Measurements from ENCODE around the gene MYO3B. TPM values are rescaled to one million over a fixed set of nuclear protein-coding genes. Genes with fewer than 3 reads are reported as not detected.
A peak's percentile ranks its signal among the peaks of the same experiment; 100 is the strongest.
"Not testable (repeated sequence)": the region's sequence is repeated elsewhere in the genome, so short reads cannot be mapped to it uniquely, and the experiment has no call there.

MYO3B gene
- total RNA-seq, 1 donor from 2014 or later: 9.1 TPM

DNA sequence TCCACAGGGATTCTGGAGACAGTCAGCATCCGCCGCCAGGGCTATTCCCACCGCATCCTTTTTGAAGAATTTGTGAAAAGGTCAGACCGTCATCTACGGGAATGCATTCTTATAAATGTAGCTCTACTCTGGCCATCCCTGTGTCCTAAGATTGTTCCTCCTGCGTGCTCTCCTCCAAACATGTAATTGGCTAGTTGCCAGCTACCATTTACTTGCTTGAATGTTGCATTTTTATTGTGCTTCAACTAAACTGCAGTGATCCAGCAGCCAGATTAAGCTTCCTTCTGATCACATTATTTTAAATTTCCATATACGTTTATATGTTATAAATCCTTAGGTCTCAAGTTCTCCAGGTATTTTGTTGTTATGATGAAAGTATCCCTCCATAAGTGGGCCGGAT, 288.7 kb downstream of the MYO3B start:
- DNase-seq (ENCODE audit: low spot score in 2 of 2, unreplicated experiment in 2 of 2): no peak
- Mint-ChIP-seq H3K36me3 (peaks cover 7% of the 10 kb centered on the region), H3K4me3 (no peak overlapping the region), H3K27me3 (ENCODE audit: low read depth) (no peaks in the 10 kb centered on the region), H3K4me1 (peaks cover 20% of the 10 kb centered on the region), H3K27ac (no peak overlapping the region), H3K9me3 (peaks cover 7% of the 10 kb centered on the region)
- TF ChIP-seq CTCF (IDR thresholded peaks at IDR 0.05; ENCODE audit: unreplicated experiment): no peak

DNA sequence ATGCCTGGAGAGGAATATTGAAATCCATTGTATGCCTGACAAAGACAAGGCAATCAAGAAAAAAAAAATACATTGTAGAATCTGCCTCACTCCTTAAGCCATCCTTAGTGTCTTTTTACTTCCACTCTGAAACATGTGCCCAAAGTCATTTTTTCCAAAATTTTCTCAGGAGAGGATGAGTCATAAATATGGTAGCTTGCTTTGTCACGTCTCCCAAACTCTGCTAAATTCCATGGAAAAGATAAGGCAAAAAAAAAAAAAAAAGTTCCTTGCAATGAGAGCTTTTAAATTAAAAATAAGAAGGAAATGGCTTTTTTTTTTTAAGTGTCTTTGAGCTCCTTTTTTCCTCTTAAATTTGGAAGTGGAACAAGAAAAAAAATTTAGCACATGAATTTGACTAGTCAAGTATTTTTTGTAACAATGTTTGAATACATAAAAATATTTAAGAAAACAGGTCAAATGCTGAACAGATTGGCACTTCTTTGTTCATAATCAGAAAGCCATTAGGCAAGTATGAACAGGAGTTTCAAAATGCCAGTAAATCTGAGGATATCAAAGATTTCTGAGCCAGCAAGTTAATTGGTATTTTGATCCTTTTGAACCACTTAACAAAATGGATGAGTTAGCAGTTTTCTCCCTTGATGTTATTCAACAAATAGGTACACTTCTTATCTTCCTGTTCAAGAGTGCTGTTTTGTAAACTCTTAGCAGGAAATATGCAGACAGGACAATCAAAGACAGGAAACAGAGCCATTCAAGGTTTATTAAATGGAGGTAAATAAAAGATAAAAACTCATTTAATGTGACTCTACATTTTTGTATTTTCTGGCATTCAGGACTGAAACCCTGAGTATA, 289.8 kb downstream of the MYO3B start:
- Mint-ChIP-seq H3K9me3 (peaks cover 7% of the 10 kb centered on the region), H3K27ac (peak overlapping the region; percentile 65), H3K4me1 (peaks cover 20% of the 10 kb centered on the region), H3K4me3 (no peak overlapping the region), H3K27me3 (ENCODE audit: low read depth) (no peaks in the 10 kb centered on the region), H3K36me3 (peaks cover 12% of the 10 kb centered on the region)
- DNase-seq (ENCODE audit: low spot score in 2 of 2, unreplicated experiment in 2 of 2): no peak
- no peak for TF ChIP-seq CTCF (IDR thresholded peaks at IDR 0.05; ENCODE audit: unreplicated experiment)

DNA sequence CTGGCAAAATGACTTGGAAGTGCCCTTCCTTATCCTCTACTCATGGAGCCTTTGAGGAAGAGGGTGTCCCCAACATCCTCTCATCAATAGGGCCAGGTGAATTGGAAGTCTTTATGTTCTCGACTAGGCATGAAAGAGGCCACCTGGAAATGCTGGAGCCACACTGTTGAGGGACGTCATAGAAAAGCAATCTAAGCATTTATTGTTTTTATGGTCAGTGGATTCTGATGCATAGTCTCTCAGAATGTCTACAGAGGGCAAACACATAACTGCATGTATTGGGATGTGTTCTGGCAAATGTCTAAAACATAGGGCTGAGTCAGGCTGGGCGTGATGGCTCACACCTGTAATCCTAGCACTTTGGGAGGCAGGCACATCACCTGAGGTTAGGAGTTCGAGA, 290.6 kb downstream of the MYO3B start:
- no peak for DNase-seq (ENCODE audit: low spot score in 2 of 2, unreplicated experiment in 2 of 2)
- no peak overlapping the region for H3K4me3 Mint-ChIP-seq
- no peak for TF ChIP-seq CTCF (IDR thresholded peaks at IDR 0.05; ENCODE audit: unreplicated experiment)
- H3K36me3 Mint-ChIP-seq: peaks cover 12% of the 10 kb centered on the region
- peaks cover 7% of the 10 kb centered on the region for H3K9me3 Mint-ChIP-seq
- H3K27ac Mint-ChIP-seq: no peak overlapping the region
- H3K4me1 Mint-ChIP-seq: peaks cover 20% of the 10 kb centered on the region
- H3K27me3 Mint-ChIP-seq (ENCODE audit: low read depth): no peaks in the 10 kb centered on the region

GRCh38 chr2:170472498-170472897, 294.6 kb downstream of the MYO3B start:
- H3K4me3 Mint-ChIP-seq, H3K27ac Mint-ChIP-seq: not testable (repeated sequence)

GRCh38 chr2:170475878-170476277, 297.9 kb downstream of the MYO3B start:
- Mint-ChIP-seq H3K27ac (no peak overlapping the region), H3K27me3 (ENCODE audit: low read depth) (no peaks in the 10 kb centered on the region), H3K4me3 (no peak overlapping the region), H3K4me1 (peaks cover 3% of the 10 kb centered on the region), H3K36me3 (peaks cover 5% of the 10 kb centered on the region), H3K9me3 (peaks cover 1% of the 10 kb centered on the region)
- no peak for TF ChIP-seq CTCF (IDR thresholded peaks at IDR 0.05; ENCODE audit: unreplicated experiment)
- no peak for DNase-seq (ENCODE audit: low spot score in 2 of 2, unreplicated experiment in 2 of 2)

More at GRCh38 chr2:170472498-170472897, 294.6 kb downstream of the MYO3B start:
- not testable (repeated sequence) for H3K9me3 Mint-ChIP-seq; H3K4me1 Mint-ChIP-seq; DNase-seq (ENCODE audit: low spot score in 2 of 2, unreplicated experiment in 2 of 2); H3K27me3 Mint-ChIP-seq (ENCODE audit: low read depth)
- peaks cover 12% of the 10 kb centered on the region for H3K36me3 Mint-ChIP-seq

DNA sequence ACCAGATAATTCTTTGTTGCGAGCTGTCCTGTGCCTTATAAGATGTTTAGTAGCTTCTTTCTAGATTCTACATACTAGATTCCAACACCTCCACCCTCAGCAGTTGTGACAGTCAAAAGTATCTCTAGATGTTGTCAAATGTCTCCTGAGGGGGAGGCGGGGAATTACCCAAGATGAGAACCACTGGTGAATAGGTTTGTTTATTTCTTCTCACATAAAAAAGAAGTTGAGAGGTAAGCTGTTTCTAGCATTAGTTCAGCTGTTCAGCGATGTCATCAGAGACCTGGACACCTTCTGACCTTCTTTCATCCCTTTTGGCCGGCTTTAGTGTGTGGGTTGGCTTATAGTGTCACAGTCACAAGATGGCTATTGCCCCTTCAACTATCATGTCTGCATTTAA, 299.7 kb downstream of the MYO3B start:
- no peak for TF ChIP-seq CTCF (IDR thresholded peaks at IDR 0.05; ENCODE audit: unreplicated experiment)
- peaks cover 3% of the 10 kb centered on the region for H3K4me1 Mint-ChIP-seq

More for the DNA sequence above, 299.7 kb downstream of the MYO3B start:
- Mint-ChIP-seq H3K27me3 (ENCODE audit: low read depth) (no peaks in the 10 kb centered on the region), H3K36me3 (no peaks in the 10 kb centered on the region), H3K27ac (no peak overlapping the region), H3K4me3 (no peak overlapping the region), H3K9me3 (no peaks in the 10 kb centered on the region)
- no peak for DNase-seq (ENCODE audit: low spot score in 2 of 2, unreplicated experiment in 2 of 2)
